GM12865 (cell line): ENCODE data around the gene EDAR.

Experiments
- DNase-seq: peaks from one replicate; pipeline ENCODE4 v3.0.0; 2010; ENCODE audit warnings: low read depth
- H3K4me3 ChIP-seq: 2 replicates; pipeline ENCODE4 v1.5.1; 2011; ENCODE audit warnings: mild to moderate bottlenecking, low read depth, low read length, control low read depth
- CTCF ChIP-seq: IDR thresholded peaks from 2 replicates; pipeline ENCODE4 v1.5.1; 2011; ENCODE audit warnings: low read length, control low read depth, low read depth, inconsistent platforms; ENCODE audit not compliant: insufficient read depth; ENCODE audit errors: missing control alignments

EDAR gene

GRCh38 chr2:108889907-108890306 is 99.1 kb downstream of the EDAR start:
- TF ChIP-seq CTCF: no peak
- H3K4me3 ChIP-seq: no peak overlapping the region
- DNase-seq: no peak

GRCh38 chr2:108884619-108885018 is 104.4 kb downstream of the EDAR start:
- no peak for DNase-seq
- H3K4me3 ChIP-seq: no peak overlapping the region
- TF ChIP-seq CTCF: no peak

GRCh38 chr2:108878276-108878675 is 110.7 kb downstream of the EDAR start:
- H3K4me3 ChIP-seq: no peak overlapping the region

GRCh38 chr2:108877506-108877905 is 111.5 kb downstream of the EDAR start:
- no peak overlapping the region for H3K4me3 ChIP-seq
- no peak for DNase-seq
- no peak for TF ChIP-seq CTCF

More at GRCh38 chr2:108878276-108878675, 110.7 kb downstream of the EDAR start:
- DNase-seq: no peak
- no peak for TF ChIP-seq CTCF

GRCh38 chr2:108870069-108870644 is 118.9 kb downstream of the EDAR start:
- no peak for TF ChIP-seq CTCF
- no peak for DNase-seq
- no peak overlapping the region for H3K4me3 ChIP-seq

- H3K4me3 ChIP-seq: no peak overlapping the region
- no peak for TF ChIP-seq CTCF
- DNase-seq: no peak
These were observed 119.5 kb downstream of the EDAR start for GRCh38 chr2:108869542-108869941.

GRCh38 chr2:108868911-108869310 is 120.1 kb downstream of the EDAR start:
- no peak for DNase-seq
- H3K4me3 ChIP-seq: no peak overlapping the region
- TF ChIP-seq CTCF: no peak
